Hematopoietic multipotent progenitor cell treated with erythropoietin and hydrocortisone succinate and interleukin-3 and kit ligand, for 8 days (in vitro differentiated cells): ENCODE measurements around the gene ST6GALNAC3.
"Not testable (repeated sequence)": the region's sequence is repeated elsewhere in the genome, so short reads cannot be mapped to it uniquely, and the experiment has no call there.

Experiments
- DNase-seq: peaks from one replicate; pipeline ENCODE4 v3.0.0-alpha.2; 2015

ST6GALNAC3 gene

GRCh38 chr1:76075877-76076276, 1.3 kb downstream of the ST6GALNAC3 start:
- DNase-seq = peak; percentile 25

- DNase-seq = no peak
Measured at GRCh38 chr1:76079475-76080227, 5.1 kb downstream of the ST6GALNAC3 start.

- no peak for DNase-seq
Measured at GRCh38 chr1:76080552-76081079, 6.1 kb downstream of the ST6GALNAC3 start.

- no peak for DNase-seq
Measured at GRCh38 chr1:76082062-76082461, 7.5 kb downstream of the ST6GALNAC3 start.

GRCh38 chr1:76083189-76083588, 8.6 kb downstream of the ST6GALNAC3 start:
- DNase-seq = no peak

- no peak for DNase-seq
Measured at GRCh38 chr1:76084029-76084627, 9.6 kb downstream of the ST6GALNAC3 start.

- DNase-seq = no peak
Measured at GRCh38 chr1:76084685-76085084, 10.1 kb downstream of the ST6GALNAC3 start.

GRCh38 chr1:76086109-76086508, 11.6 kb downstream of the ST6GALNAC3 start:
- DNase-seq = no peak

- no peak for DNase-seq
Measured at GRCh38 chr1:76086597-76086996, 12.1 kb downstream of the ST6GALNAC3 start.

- peak; percentile 45 for DNase-seq
Measured at GRCh38 chr1:76090283-76091203, 16.0 kb downstream of the ST6GALNAC3 start.

GRCh38 chr1:76092812-76093211, 18.3 kb downstream of the ST6GALNAC3 start:
- DNase-seq = no peak

GRCh38 chr1:76093522-76094312, 19.2 kb downstream of the ST6GALNAC3 start:
- DNase-seq = no peak

- no peak for DNase-seq
Measured at GRCh38 chr1:76095802-76096201, 21.3 kb downstream of the ST6GALNAC3 start.

- not testable (repeated sequence) for DNase-seq
Measured at GRCh38 chr1:76097064-76097463, 22.5 kb downstream of the ST6GALNAC3 start.

- no peak for DNase-seq
Measured at GRCh38 chr1:76098845-76099244, 24.3 kb downstream of the ST6GALNAC3 start.

GRCh38 chr1:76101548-76101947, 27.0 kb downstream of the ST6GALNAC3 start:
- DNase-seq = no peak

- no peak for DNase-seq
Measured at GRCh38 chr1:76102046-76102445, 27.5 kb downstream of the ST6GALNAC3 start.

- no peak for DNase-seq
Measured at GRCh38 chr1:76103034-76103433, 28.5 kb downstream of the ST6GALNAC3 start.

GRCh38 chr1:76105372-76105771, 30.8 kb downstream of the ST6GALNAC3 start:
- peak; percentile 18 for DNase-seq

GRCh38 chr1:76106251-76106650, 31.7 kb downstream of the ST6GALNAC3 start:
- no peak for DNase-seq

GRCh38 chr1:76106719-76107235, 32.2 kb downstream of the ST6GALNAC3 start:
- DNase-seq = no peak

GRCh38 chr1:76109404-76109803, 34.9 kb downstream of the ST6GALNAC3 start:
- no peak for DNase-seq
